Psoas muscle (tissue), 8 donors: Measurements from ENCODE around the gene OCA2. TPM values are rescaled to one million over a fixed set of nuclear protein-coding genes. Genes with fewer than 3 reads are reported as not detected.

ENCODE experiments used
- ATAC-seq, 4 donors: fragments of 200-7000 bp; cut with Tn5 transposase; one replicate each; pipeline ENCODE4 v1.9.1; 2020; ENCODE audit warnings: moderate library complexity in 3 of 4, mild to moderate bottlenecking in 2 of 4
- DNase-seq, 2 donors: peaks; one replicate each; pipeline ENCODE4 v3.0.0-alpha.2; 2020
- H3K27ac ChIP-seq: fragments of 200-600 bp; one replicate; pipeline ENCODE4 v1.8.0; 2022
- H3K27me3 ChIP-seq, 3 donors: fragments of 200-600 bp in 1 of 3; one replicate each; pipeline versions ENCODE4 v1.6.1 to v1.8.0; 2013 to 2022; ENCODE audit warnings: low read length in 2 of 3, mild to moderate bottlenecking in 2 of 3, moderate library complexity in 1 of 3; ENCODE audit not compliant: insufficient read depth in 3 of 3
- H3K36me3 ChIP-seq, 2 donors: fragments of 200-600 bp in 1 of 2; one replicate each; pipeline versions ENCODE4 v1.6.1 to v1.8.0; 2013 to 2022; ENCODE audit warnings: low read depth in 1 of 2, mild to moderate bottlenecking in 1 of 2, moderate library complexity in 1 of 2; ENCODE audit not compliant: insufficient read depth in 1 of 2
- H3K4me1 ChIP-seq: fragments of 200-600 bp; one replicate; pipeline ENCODE4 v1.8.0; 2022
- H3K4me3 ChIP-seq: fragments of 200-600 bp; one replicate; pipeline ENCODE4 v1.8.0; 2022; ENCODE audit warnings: mild to moderate bottlenecking
- H3K9me3 ChIP-seq: fragments of 200-600 bp; one replicate; pipeline ENCODE4 v1.8.0; 2022
- WGBS, 3 donors: extraction: QIAGEN DNeasy Blood & Tissue Kit; methylation state at CpG; one replicate each; pipeline versions ENCODE4 v1.1.6 to v1.1.7; 2013; 5-methylcytosine and 5-hydroxymethylcytosine counted together
- intact Hi-C, 2 donors: fragments of 100-400 bp; cut with DNase I; formaldehyde crosslinking; loops; one replicate each; pipeline versions ENCODE4 v1.11.0 to v1.14.2; 2022
- polyA plus RNA-seq, 3 donors: library from polyadenylated mRNA; stranded (reverse); fragments of 200-250 nt; gene quantifications; one replicate each; pipeline ENCODE4 v1.2.3, GENCODE V29; 2013
- total RNA-seq, 4 donors: library from RNA; stranded (reverse); fragmentation: NEBNext Ultra II Directional in 2 of 4; extraction: Animal tissue kit (Norgen Biotek cat#: 25700) in 2 of 4; gene quantifications; one replicate each; pipeline versions ENCODE4 v1.2.1 to v1.2.4, GENCODE V29; 2021 to 2023
- TF ChIP-seq, protein P1 (sequence below): fragments of 200-600 bp; IDR thresholded peaks from one replicate; pipeline ENCODE4 v1.8.0; 2022; ENCODE audit warnings: antibody characterized with exemption
- donor health status: healthy with polysubstance abuse.
- donor health status: DM: no; HTN: no; CAD: no; lungs with moderate emphysema.
- donor health status: Bipolar disorder and iron deficiency.
- donor health status: healthy.
- donor health status: DM: yes; HTN: yes; CAD: no.
- donor health status: DM: no; HTN: no; CAD: no.
- donor health status: DM: no; HTN: no; CAD: no.
- donor health status: DM: yes; HTN: yes; CAD: no.

OCA2 gene
- total and polyA plus RNA-seq, 7 donors: 0.03 to 0.52 (median 0.17) TPM; not detected in 2

- no peaks in the 10 kb centered on the region for H3K4me1 ChIP-seq
- DNase-seq (no peak), ATAC-seq (no peak)
- no peaks in the 10 kb centered on the region for H3K9me3 ChIP-seq
- TF ChIP-seq, protein P1, sequence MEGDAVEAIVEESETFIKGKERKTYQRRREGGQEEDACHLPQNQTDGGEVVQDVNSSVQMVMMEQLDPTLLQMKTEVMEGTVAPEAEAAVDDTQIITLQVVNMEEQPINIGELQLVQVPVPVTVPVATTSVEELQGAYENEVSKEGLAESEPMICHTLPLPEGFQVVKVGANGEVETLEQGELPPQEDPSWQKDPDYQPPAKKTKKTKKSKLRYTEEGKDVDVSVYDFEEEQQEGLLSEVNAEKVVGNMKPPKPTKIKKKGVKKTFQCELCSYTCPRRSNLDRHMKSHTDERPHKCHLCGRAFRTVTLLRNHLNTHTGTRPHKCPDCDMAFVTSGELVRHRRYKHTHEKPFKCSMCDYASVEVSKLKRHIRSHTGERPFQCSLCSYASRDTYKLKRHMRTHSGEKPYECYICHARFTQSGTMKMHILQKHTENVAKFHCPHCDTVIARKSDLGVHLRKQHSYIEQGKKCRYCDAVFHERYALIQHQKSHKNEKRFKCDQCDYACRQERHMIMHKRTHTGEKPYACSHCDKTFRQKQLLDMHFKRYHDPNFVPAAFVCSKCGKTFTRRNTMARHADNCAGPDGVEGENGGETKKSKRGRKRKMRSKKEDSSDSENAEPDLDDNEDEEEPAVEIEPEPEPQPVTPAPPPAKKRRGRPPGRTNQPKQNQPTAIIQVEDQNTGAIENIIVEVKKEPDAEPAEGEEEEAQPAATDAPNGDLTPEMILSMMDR: no peak
- H3K4me3 ChIP-seq: no peak overlapping the region
- no peaks in the 10 kb centered on the region for H3K27me3 ChIP-seq
- intact Hi-C loops: no loop called here
- H3K27ac ChIP-seq: no peak overlapping the region
- no peaks in the 10 kb centered on the region for H3K36me3 ChIP-seq
- 92 to 96% (median 93%) methylated on average over 5 of the region's 5 CpGs for WGBS, 3 donors
These were observed 199.4 kb downstream of the OCA2 start for GRCh38 chr15:27899583-27900285.

DNA sequence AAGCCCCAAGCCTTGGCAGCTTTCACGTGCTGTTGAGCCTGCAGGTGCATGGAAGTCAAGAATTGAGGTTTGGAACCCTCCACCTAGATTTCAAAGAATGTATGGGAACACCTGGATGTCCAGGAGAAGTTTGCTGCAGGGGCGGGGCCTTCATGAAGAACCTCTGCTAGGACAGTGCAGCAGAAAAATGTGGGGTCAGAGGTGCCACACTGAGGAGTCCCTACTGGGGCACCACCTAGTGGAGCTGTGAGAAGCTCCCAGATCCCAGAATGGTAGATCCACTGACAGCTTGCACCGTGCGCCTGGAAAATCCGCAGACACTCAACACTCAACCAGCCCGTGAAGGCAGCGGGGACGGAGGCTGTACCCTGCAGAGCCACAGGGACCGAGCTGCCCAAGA is 201.6 kb downstream of the OCA2 start:
- intact Hi-C loops: no loop called here
- no peak for ATAC-seq
- no peak overlapping the region for H3K4me3 ChIP-seq
- no peak overlapping the region for H3K27ac ChIP-seq
- no peaks in the 10 kb centered on the region for H3K36me3 ChIP-seq
- no peaks in the 10 kb centered on the region for H3K27me3 ChIP-seq
- 68 to 82% (median 81%) methylated on average over 9 of the region's 9 CpGs for WGBS, 3 donors
- H3K4me1 ChIP-seq: no peaks in the 10 kb centered on the region
- no peak for DNase-seq
- peaks cover 6% of the 10 kb centered on the region for H3K9me3 ChIP-seq
- TF ChIP-seq, protein P1: no peak

DNA sequence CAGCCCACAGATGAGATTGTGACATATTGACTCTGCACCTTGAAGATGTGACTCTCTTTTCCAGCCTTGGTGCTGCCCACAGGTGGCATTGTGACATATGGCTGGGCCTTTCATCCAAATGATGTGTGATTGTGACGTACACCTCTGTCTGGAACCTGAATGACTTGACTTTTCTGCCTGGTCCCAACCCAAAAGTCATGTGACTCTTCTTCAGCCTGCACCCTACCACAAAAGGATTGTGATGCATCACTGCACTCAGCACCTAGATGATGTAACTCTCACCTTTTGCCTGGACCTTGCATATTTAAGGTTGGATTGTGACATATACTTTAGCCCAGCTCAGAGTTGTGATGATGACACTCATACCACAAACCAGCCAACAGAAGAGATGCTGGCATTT is 204.5 kb downstream of the OCA2 start:
- ATAC-seq (no peak), DNase-seq (no peak)
- H3K4me3 ChIP-seq: no peak overlapping the region
- no peaks in the 10 kb centered on the region for H3K27me3 ChIP-seq
- no peaks in the 10 kb centered on the region for H3K4me1 ChIP-seq
- TF ChIP-seq, protein P1: no peak
- WGBS, 3 donors: 82 to 96% (median 84%) methylated on average over 1 of the region's 1 CpG
- intact Hi-C loops: no loop called here
- peaks cover 16% of the 10 kb centered on the region for H3K9me3 ChIP-seq
- H3K27ac ChIP-seq: no peak overlapping the region
- no peaks in the 10 kb centered on the region for H3K36me3 ChIP-seq

DNA sequence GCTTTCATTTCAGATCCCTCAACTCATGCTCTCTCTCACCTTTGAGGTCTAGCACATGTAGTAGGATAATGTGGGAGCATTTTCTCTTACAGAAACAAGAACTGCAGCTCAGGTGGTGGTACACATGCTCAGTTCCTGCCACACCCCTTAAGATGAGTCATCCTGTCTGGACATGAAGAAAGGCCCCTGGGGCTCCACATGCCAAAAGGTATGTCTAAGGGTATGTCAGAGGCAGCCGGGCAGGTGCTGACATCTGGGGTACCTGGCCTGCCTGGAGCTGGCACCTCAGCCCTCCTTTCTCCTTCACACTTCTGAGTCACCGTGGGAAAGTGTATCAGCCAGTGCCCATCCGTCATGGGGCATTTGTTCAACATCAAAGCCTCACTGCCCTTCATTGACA is 209.9 kb downstream of the OCA2 start:
- ATAC-seq (no peak), DNase-seq (no peak)
- Histone ChIP-seq H3K4me3 (no peak overlapping the region), H3K27me3 (no peaks in the 10 kb centered on the region), H3K27ac (no peak overlapping the region), H3K4me1 (no peaks in the 10 kb centered on the region), H3K36me3 (no peaks in the 10 kb centered on the region), H3K9me3 (peaks cover 13% of the 10 kb centered on the region)
- TF ChIP-seq, protein P1: no peak
- 90 to 93% (median 91%) methylated on average over 3 of the region's 3 CpGs for WGBS, 3 donors
- intact Hi-C loops: no loop called here

GRCh38 chr15:27885201-27885600 is 213.9 kb downstream of the OCA2 start:
- ATAC-seq (no peak), DNase-seq (no peak)
- no peak overlapping the region for H3K27ac ChIP-seq
- no peaks in the 10 kb centered on the region for H3K4me1 ChIP-seq
- intact Hi-C loops: no loop called here
- H3K9me3 ChIP-seq: peaks cover 5% of the 10 kb centered on the region
- no peaks in the 10 kb centered on the region for H3K27me3 ChIP-seq
- H3K4me3 ChIP-seq: no peak overlapping the region
- TF ChIP-seq, protein P1: no peak
- H3K36me3 ChIP-seq: no peaks in the 10 kb centered on the region
